ENCODE results near the gene RBM19.

DNA sequence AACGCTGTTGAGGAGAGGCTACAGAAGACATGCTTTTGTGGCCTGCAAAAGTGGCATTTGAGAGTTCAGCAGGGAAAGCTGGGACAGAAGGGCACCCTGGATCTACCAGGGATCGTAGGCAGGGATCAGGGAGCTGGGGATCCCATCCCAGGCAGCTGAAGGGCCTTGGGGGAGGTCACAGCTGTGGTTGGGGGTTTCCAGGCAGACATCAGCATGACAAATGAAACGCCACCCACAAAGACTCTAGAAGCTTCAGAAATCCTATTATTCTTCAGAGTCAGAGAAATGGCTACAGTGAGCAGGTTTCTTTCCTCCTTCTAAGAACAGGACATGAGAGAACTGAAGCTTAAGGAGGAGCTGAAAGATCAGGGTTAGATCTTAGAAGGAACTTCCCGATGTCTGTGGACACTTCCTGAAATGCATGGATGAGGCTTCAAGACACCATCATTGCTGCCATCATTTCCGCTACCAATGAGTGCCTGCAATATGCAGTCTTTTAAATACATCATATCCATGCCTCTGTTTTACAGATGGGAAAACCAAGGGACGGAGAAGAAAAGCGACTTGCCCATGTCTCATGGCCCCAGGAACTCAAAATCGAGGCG is 104.3 kb downstream of the RBM19 start:
- TF ChIP-seq, protein P1, sequence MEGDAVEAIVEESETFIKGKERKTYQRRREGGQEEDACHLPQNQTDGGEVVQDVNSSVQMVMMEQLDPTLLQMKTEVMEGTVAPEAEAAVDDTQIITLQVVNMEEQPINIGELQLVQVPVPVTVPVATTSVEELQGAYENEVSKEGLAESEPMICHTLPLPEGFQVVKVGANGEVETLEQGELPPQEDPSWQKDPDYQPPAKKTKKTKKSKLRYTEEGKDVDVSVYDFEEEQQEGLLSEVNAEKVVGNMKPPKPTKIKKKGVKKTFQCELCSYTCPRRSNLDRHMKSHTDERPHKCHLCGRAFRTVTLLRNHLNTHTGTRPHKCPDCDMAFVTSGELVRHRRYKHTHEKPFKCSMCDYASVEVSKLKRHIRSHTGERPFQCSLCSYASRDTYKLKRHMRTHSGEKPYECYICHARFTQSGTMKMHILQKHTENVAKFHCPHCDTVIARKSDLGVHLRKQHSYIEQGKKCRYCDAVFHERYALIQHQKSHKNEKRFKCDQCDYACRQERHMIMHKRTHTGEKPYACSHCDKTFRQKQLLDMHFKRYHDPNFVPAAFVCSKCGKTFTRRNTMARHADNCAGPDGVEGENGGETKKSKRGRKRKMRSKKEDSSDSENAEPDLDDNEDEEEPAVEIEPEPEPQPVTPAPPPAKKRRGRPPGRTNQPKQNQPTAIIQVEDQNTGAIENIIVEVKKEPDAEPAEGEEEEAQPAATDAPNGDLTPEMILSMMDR (IDR thresholded peaks at IDR 0.05), result no peak
- no peak for TF ChIP-seq POLR2A (IDR thresholded peaks at IDR 0.05)
